DOHH2 (cell line): ENCODE results near the gene ARHGEF33.

Experiments
- CTCF ChIP-seq: fragments of 200-600 bp; sonication (generic); IDR thresholded peaks from one replicate; pipeline ENCODE4 v1.5.1; 2014; ENCODE audit warnings: antibody characterized with exemption, mild to moderate bottlenecking, low read depth, low read length; ENCODE audit not compliant: poor library complexity, severe bottlenecking
- EZH2phosphoT487 ChIP-seq: fragments of 200-600 bp; sonication (generic); IDR thresholded peaks from 2 replicates; pipeline ENCODE4 v1.6.1; 2017; ENCODE audit warnings: borderline replicate concordance, mild to moderate bottlenecking, antibody characterized with exemption, low read length, moderate library complexity, mixed read lengths

- TF ChIP-seq CTCF (no peak), EZH2phosphoT487 (no peak)
These were observed 89.2 kb downstream of the ARHGEF33 start for GRCh38 chr2:38978908-38979307.
